MM.1S (cell line): Measurements from ENCODE around the gene NKIRAS1.
"Not testable (repeated sequence)": the region's sequence is repeated elsewhere in the genome, so short reads cannot be mapped to it uniquely, and the experiment has no call there.

ENCODE experiments used
- DNase-seq: peaks from one replicate; pipeline ENCODE4 v3.0.0-alpha.2; 2015
- H2AFZ ChIP-seq: fragments of 300-600 bp; sonication (generic); 2 replicates; pipeline ENCODE4 v1.6.0; 2016; ENCODE audit warnings: antibody characterized with exemption, low read length
- H3F3A ChIP-seq: fragments of 300-600 bp; sonication (generic); 2 replicates; pipeline ENCODE4 v1.6.1; 2016; ENCODE audit warnings: mild to moderate bottlenecking, antibody characterized with exemption, low read length, moderate library complexity, mixed read lengths; ENCODE audit not compliant: insufficient read depth
- H3K27ac ChIP-seq: fragments of 300-600 bp; sonication (generic); 2 replicates; pipeline ENCODE4 v1.5.1; 2016; ENCODE audit warnings: mild to moderate bottlenecking, low read length
- H3K27me3 ChIP-seq: fragments of 300-600 bp; sonication (generic); replicated peaks from 2 replicates; pipeline ENCODE4 v1.6.0; 2016; ENCODE audit warnings: low read length; ENCODE audit not compliant: insufficient read depth
- H3K36me3 ChIP-seq: fragments of 300-600 bp; sonication (generic); replicated peaks from 2 replicates; pipeline ENCODE4 v1.6.1; 2016; ENCODE audit warnings: mild to moderate bottlenecking, low read length, mixed read lengths; ENCODE audit not compliant: insufficient read depth
- H3K4me1 ChIP-seq: fragments of 300-600 bp; sonication (generic); 2 replicates; pipeline ENCODE4 v1.6.1; 2016; ENCODE audit warnings: low read length, mixed read lengths
- H3K4me2 ChIP-seq: fragments of 300-600 bp; sonication (generic); 2 replicates; pipeline ENCODE4 v1.6.0; 2016; ENCODE audit warnings: low read depth, low read length
- H3K4me3 ChIP-seq: fragments of 300-600 bp; sonication (generic); 2 replicates; pipeline ENCODE4 v1.5.1; 2016; ENCODE audit warnings: low read length, mixed read lengths
- H3K79me2 ChIP-seq: fragments of 300-600 bp; sonication (generic); 2 replicates; pipeline ENCODE4 v1.6.1; 2016; ENCODE audit warnings: mixed run types, low read length, mixed read lengths
- H3K9ac ChIP-seq: fragments of 300-600 bp; sonication (generic); 2 replicates; pipeline ENCODE4 v1.6.1; 2016; ENCODE audit warnings: low read length, mixed read lengths
- H3K9me2 ChIP-seq: fragments of 300-600 bp; sonication (generic); replicated peaks from 2 replicates; pipeline ENCODE4 v1.6.1; 2016; ENCODE audit warnings: mild to moderate bottlenecking, low read length, mixed read lengths; ENCODE audit not compliant: insufficient read depth
- H3K9me3 ChIP-seq: fragments of 300-600 bp; sonication (generic); replicated peaks from 2 replicates; pipeline ENCODE4 v1.6.1; 2016; ENCODE audit warnings: mild to moderate bottlenecking, low read length, mixed read lengths; ENCODE audit not compliant: insufficient read depth
- H4K20me1 ChIP-seq: fragments of 300-600 bp; sonication (generic); 2 replicates; pipeline ENCODE4 v1.6.1; 2016; ENCODE audit warnings: mild to moderate bottlenecking, low read length, moderate library complexity, mixed read lengths; ENCODE audit not compliant: insufficient read depth
- CTCF ChIP-seq: fragments of 300-600 bp; sonication (generic); IDR thresholded peaks from 2 replicates; pipeline ENCODE4 v1.5.1; 2016; ENCODE audit warnings: antibody characterized with exemption, low read length, mixed read lengths
- EZH2 ChIP-seq: fragments of 300-600 bp; sonication (generic); optimal IDR thresholded peaks from 2 replicates; pipeline ENCODE3; 2017; ENCODE audit warnings: low read depth, mild to moderate bottlenecking, antibody characterized with exemption, low read length, mixed read lengths
- EZH2phosphoT487 ChIP-seq: fragments of 300-600 bp; sonication (generic); IDR thresholded peaks from 2 replicates; pipeline ENCODE4 v1.6.1; 2018; ENCODE audit warnings: antibody characterized with exemption, low read length

NKIRAS1 gene

DNA sequence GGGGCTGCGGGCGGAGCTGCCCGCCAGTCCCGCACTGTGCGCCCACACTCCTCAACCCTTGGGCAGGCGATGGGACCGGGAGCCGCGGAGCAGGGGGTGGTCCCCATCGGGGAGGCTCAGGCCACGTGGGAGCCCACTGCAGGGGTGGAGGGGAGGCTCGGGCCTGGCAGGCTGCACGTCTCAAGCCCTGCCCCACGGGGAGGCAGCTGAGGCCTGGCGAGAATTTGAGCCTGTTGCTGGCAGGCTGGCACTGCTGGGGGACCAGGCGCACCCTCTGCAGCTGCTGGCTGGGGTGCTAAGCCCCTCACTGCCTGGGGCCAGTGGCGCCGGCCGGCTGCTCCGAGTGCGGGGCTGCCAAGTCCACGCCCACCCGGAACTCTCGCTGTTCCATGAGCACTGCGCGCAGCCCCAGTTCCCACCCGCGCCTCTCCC lies 34.3 kb downstream of the NKIRAS1 start:
- peaks cover 97% of the 10 kb centered on the region for H3K79me2 ChIP-seq

DNA sequence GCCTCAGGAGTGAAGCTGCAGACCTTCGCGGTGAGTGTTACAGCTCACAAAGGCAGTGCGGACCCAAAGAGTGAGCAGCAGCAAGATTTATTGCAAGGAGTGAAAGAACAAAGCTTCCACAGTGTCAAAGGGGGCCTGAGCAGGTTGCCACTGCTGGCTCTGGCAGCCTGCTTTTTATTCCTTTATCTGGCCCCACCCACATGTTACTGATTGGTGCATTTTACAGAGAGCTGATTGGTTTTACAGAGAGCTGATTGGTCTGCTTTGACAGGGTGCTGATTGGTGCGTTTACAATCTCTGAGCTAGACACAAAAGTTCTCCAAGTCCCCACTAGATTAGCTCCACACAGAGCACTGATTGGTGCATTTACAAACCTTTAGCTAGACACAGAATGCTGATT lies 34.8 kb downstream of the NKIRAS1 start:
- not testable (repeated sequence) for H3F3A ChIP-seq, DNase-seq, H3K36me3 ChIP-seq, H4K20me1 ChIP-seq, H3K4me1 ChIP-seq, H3K9me3 ChIP-seq, H3K27me3 ChIP-seq, H3K4me2 ChIP-seq, H2AFZ ChIP-seq, H3K4me3 ChIP-seq, H3K27ac ChIP-seq, H3K9ac ChIP-seq, H3K9me2 ChIP-seq
- peaks cover 97% of the 10 kb centered on the region for H3K79me2 ChIP-seq

More for the DNA sequence above, 34.3 kb downstream of the NKIRAS1 start:
- peaks cover 10% of the 10 kb centered on the region; the same call in 1 of the 2 replicates for H4K20me1 ChIP-seq
- no peaks in the 10 kb centered on the region for H3K36me3 ChIP-seq
- no peak overlapping the region for H2AFZ ChIP-seq
- H3F3A ChIP-seq: no peaks in the 10 kb centered on the region
- TF ChIP-seq EZH2 (no peak), CTCF (no peak), EZH2phosphoT487 (no peak)
- no peaks in the 10 kb centered on the region for H3K9me2 ChIP-seq
- H3K27ac ChIP-seq: no peak overlapping the region
- H3K4me2 ChIP-seq: no peak overlapping the region
- no peak overlapping the region for H3K9ac ChIP-seq
- no peaks in the 10 kb centered on the region for H3K27me3 ChIP-seq
- DNase-seq: no peak
- H3K4me1 ChIP-seq: peaks cover 10% of the 10 kb centered on the region; the same call in 1 of the 2 replicates
- H3K4me3 ChIP-seq: no peak overlapping the region
- H3K9me3 ChIP-seq: no peaks in the 10 kb centered on the region

- Histone ChIP-seq H3K4me1 (no peaks in the 10 kb centered on the region), H3K4me2 (no peak overlapping the region), H3K79me2 (peaks cover 97% of the 10 kb centered on the region), H3K36me3 (no peaks in the 10 kb centered on the region), H3K9ac (no peak overlapping the region), H4K20me1 (0 out of 2 replicates have a peak, but pooled peaks cover 6% of the 10 kb centered on the region), H3K9me2 (no peaks in the 10 kb centered on the region), H3F3A (no peaks in the 10 kb centered on the region), H2AFZ (no peak overlapping the region), H3K27me3 (no peaks in the 10 kb centered on the region), H3K27ac (no peak overlapping the region), H3K4me3 (no peak overlapping the region), H3K9me3 (no peaks in the 10 kb centered on the region)
- DNase-seq: no peak
- TF ChIP-seq EZH2phosphoT487: no peak
- TF ChIP-seq EZH2: no peak
- no peak for TF ChIP-seq CTCF
Measured at GRCh38 chr3:23880703-23881339, 36.0 kb downstream of the NKIRAS1 start.

DNA sequence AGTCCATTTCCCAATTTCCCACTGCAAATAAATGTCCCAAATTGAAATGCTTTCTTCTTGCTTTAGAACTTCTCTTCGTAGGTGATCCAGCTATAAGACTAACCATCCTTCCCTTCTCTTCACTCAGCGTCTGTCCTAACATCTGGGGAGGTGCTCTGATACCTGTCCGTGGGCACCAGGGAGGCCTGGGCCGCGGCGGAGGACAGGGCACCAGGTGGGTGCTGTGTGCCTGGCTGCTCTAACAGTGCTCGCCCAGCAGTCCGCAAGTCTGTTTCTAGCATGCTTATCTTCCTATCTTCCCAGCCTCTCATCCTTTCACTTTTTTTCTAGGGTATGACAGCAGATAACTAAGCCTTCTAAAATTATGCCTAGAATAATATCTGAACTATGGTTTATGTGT lies 37.3 kb downstream of the NKIRAS1 start:
- Histone ChIP-seq H3K4me2 (no peak overlapping the region), H3K36me3 (no peaks in the 10 kb centered on the region), H2AFZ (no peak overlapping the region), H3K27me3 (no peaks in the 10 kb centered on the region), H3K9ac (no peak overlapping the region), H3K9me3 (no peaks in the 10 kb centered on the region), H3K79me2 (peaks cover 98% of the 10 kb centered on the region), H3K27ac (no peak overlapping the region), H3K4me3 (no peak overlapping the region), H3K4me1 (no peaks in the 10 kb centered on the region), H3F3A (no peaks in the 10 kb centered on the region), H4K20me1 (peaks cover 12% of the 10 kb centered on the region; the same call in 1 of the 2 replicates), H3K9me2 (no peaks in the 10 kb centered on the region)
- TF ChIP-seq EZH2 (no peak), EZH2phosphoT487 (no peak), CTCF (no peak)
- no peak for DNase-seq
